PC-3 (cell line): ENCODE data around the gene SSH3.

ENCODE experiments used
- EZH2 ChIP-seq: fragments of 300-600 bp; sonication (generic); IDR thresholded peaks from one replicate; pipeline ENCODE4 v1.6.1; 2017; ENCODE audit warnings: antibody characterized with exemption, mild to moderate bottlenecking, low read length; ENCODE audit not compliant: unreplicated experiment
- TF ChIP-seq, protein P1 (sequence below): fragments of 300-600 bp; sonication (generic); conservative IDR thresholded peaks from 2 replicates; pipeline ENCODE4 v1.5.1; 2017; ENCODE audit warnings: antibody characterized with exemption, low read depth, mild to moderate bottlenecking, low read length

DNA sequence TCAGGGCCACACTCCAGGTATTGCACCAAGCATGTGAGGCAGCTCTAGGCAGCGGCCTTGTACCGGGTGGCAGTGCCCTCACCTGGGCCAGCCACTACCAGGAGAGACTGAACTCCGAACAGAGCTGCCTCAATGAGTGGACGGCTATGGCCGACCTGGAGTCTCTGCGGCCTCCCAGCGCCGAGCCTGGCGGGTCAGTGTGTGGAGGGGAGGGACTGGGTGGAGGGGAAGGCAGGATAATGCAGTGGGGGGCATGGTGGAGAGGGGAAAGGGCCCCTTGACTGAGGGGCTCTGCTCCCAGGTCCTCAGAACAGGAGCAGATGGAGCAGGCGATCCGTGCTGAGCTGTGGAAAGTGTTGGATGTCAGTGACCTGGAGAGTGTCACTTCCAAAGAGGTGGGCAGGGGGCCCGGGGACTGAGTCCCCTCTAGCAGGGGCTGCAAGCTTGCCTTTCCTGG lies 4.2 kb downstream of the SSH3 start:
- TF ChIP-seq, protein P1, sequence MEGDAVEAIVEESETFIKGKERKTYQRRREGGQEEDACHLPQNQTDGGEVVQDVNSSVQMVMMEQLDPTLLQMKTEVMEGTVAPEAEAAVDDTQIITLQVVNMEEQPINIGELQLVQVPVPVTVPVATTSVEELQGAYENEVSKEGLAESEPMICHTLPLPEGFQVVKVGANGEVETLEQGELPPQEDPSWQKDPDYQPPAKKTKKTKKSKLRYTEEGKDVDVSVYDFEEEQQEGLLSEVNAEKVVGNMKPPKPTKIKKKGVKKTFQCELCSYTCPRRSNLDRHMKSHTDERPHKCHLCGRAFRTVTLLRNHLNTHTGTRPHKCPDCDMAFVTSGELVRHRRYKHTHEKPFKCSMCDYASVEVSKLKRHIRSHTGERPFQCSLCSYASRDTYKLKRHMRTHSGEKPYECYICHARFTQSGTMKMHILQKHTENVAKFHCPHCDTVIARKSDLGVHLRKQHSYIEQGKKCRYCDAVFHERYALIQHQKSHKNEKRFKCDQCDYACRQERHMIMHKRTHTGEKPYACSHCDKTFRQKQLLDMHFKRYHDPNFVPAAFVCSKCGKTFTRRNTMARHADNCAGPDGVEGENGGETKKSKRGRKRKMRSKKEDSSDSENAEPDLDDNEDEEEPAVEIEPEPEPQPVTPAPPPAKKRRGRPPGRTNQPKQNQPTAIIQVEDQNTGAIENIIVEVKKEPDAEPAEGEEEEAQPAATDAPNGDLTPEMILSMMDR: no peak
- TF ChIP-seq EZH2: no peak
